Tibial nerve (tissue), 4 donors: ENCODE measurements around the gene SPAG9. TPM values are rescaled to one million over a fixed set of nuclear protein-coding genes. Genes with fewer than 3 reads are reported as not detected.

Experiments used
- DNase-seq, 2 donors: peaks; one replicate each; pipeline ENCODE4 v3.0.0-alpha.2; 2019; ENCODE audit warnings: low spot score in 2 of 2
- H3K27ac ChIP-seq, 4 donors: fragments of 200-600 bp; sonication (generic) in 3 of 4; one replicate each; pipeline ENCODE4 v1.5.1; 2017 to 2019; ENCODE audit warnings: mild to moderate bottlenecking in 1 of 4
- H3K27me3 ChIP-seq, 2 donors: fragments of 200-600 bp; sonication (generic) in 1 of 2; one replicate each; pipeline versions ENCODE4 v1.5.1 to v1.6.0; 2017 to 2019
- H3K36me3 ChIP-seq, 3 donors: fragments of 200-600 bp; sonication (generic); one replicate each; pipeline ENCODE4 v1.5.1; 2018 to 2019
- H3K4me1 ChIP-seq, 4 donors: fragments of 200-600 bp; sonication (generic) in 3 of 4; one replicate each; pipeline ENCODE4 v1.5.1; 2017 to 2019
- H3K4me3 ChIP-seq, 4 donors: fragments of 200-600 bp; sonication (generic) in 3 of 4; one replicate each; pipeline ENCODE4 v1.5.1; 2017 to 2019; ENCODE audit warnings: mild to moderate bottlenecking in 1 of 4, moderate library complexity in 1 of 4
- H3K9me3 ChIP-seq, 4 donors: fragments of 200-600 bp; sonication (generic) in 3 of 4; one replicate each; pipeline ENCODE4 v1.5.1; 2017 to 2019
- CTCF ChIP-seq, 5 experiments: fragments of 200-600 bp in 3 of 5; fragments of 450-650 bp in 2 of 5; sonication (generic) in 3 of 5; IDR thresholded peaks; one replicate each; pipeline ENCODE4 v1.5.1; 2016 to 2019; ENCODE audit warnings: antibody characterized with exemption in 5 of 5, mild to moderate bottlenecking in 3 of 5, moderate library complexity in 2 of 5
- EP300 ChIP-seq, 2 donors: sonication (generic); formaldehyde crosslinking; IDR thresholded peaks; one replicate each; pipeline ENCODE4 v1.6.1; 2017; ENCODE audit warnings: antibody characterized with exemption in 2 of 2, mild to moderate bottlenecking in 1 of 2
- POLR2A ChIP-seq, 2 donors: fragments of 450-650 bp; IDR thresholded peaks; one replicate each; pipeline ENCODE4 v1.6.1; 2017; ENCODE audit warnings: antibody characterized with exemption in 2 of 2, mild to moderate bottlenecking in 2 of 2, moderate library complexity in 2 of 2
- whole genome bisulfite sequencing, 2 donors: methylation state at CpG; one replicate each; pipeline ENCODE4 v1.1.5; 2018; 5-methylcytosine and 5-hydroxymethylcytosine counted together
- total RNA-seq, 4 donors: library from RNA; depleted of rRNA; stranded (reverse); fragments of >200 nt; gene quantifications; one replicate each; pipeline ENCODE4 v1.1.0, GENCODE V29; 2016

SPAG9 gene
- total RNA-seq, 4 donors from 2014 or later, result 145 to 199 (median 165) TPM

- Histone ChIP-seq H3K4me3 (no peak overlapping the region), H3K36me3 (no peaks in the 10 kb centered on the region)
- TF ChIP-seq POLR2A (IDR thresholded peaks at IDR 0.05) (no peak), CTCF (IDR thresholded peaks at IDR 0.05) (no peak), EP300 (IDR thresholded peaks at IDR 0.05) (no peak)
Measured at GRCh38 chr17:50925296-50925891, 195.3 kb downstream of the SPAG9 start.

GRCh38 chr17:50924800-50925199, 195.9 kb downstream of the SPAG9 start:
- Histone ChIP-seq H3K27me3 (no peaks in the 10 kb centered on the region), H3K4me3 (no peak overlapping the region)

More at GRCh38 chr17:50925296-50925891, 195.3 kb downstream of the SPAG9 start:
- H3K27me3 ChIP-seq, result no peaks in the 10 kb centered on the region
- DNase-seq, result no peak
- WGBS, 2 donors, result 76 to 84% methylated on average over 6 of the region's 6 CpGs
- no peaks in the 10 kb centered on the region for H3K9me3 ChIP-seq
- H3K27ac ChIP-seq, result no peak overlapping the region
- H3K4me1 ChIP-seq, result peaks cover 0 to 7% (median 2%) of the 10 kb centered on the region in 4 donors

GRCh38 chr17:50924300-50924699, 196.4 kb downstream of the SPAG9 start:
- TF ChIP-seq EP300 (IDR thresholded peaks at IDR 0.05) (no peak), CTCF (IDR thresholded peaks at IDR 0.05) (no peak), POLR2A (IDR thresholded peaks at IDR 0.05) (no peak)
- Histone ChIP-seq H3K9me3 (no peaks in the 10 kb centered on the region), H3K4me3 (no peak overlapping the region), H3K27ac (no peak overlapping the region), H3K36me3 (no peaks in the 10 kb centered on the region), H3K27me3 (no peaks in the 10 kb centered on the region), H3K4me1 (peaks cover 0 to 10% (median 6%) of the 10 kb centered on the region in 4 donors)
- no peak for DNase-seq
- WGBS, 2 donors, result 96 to 99% methylated on average over 4 of the region's 4 CpGs

More at GRCh38 chr17:50924800-50925199, 195.9 kb downstream of the SPAG9 start:
- H3K36me3 ChIP-seq, result no peaks in the 10 kb centered on the region
- no peak for DNase-seq
- WGBS, 2 donors, result 69 to 76% methylated on average over 3 of the region's 3 CpGs
- no peak for TF ChIP-seq POLR2A (IDR thresholded peaks at IDR 0.05)
- TF ChIP-seq CTCF (IDR thresholded peaks at IDR 0.05), result no peak
- no peak for TF ChIP-seq EP300 (IDR thresholded peaks at IDR 0.05)
- H3K4me1 ChIP-seq, result peaks cover 0 to 6% (median 2%) of the 10 kb centered on the region in 4 donors
- H3K27ac ChIP-seq, result no peak overlapping the region
- no peaks in the 10 kb centered on the region for H3K9me3 ChIP-seq

- H3K36me3 ChIP-seq, result no peaks in the 10 kb centered on the region
- TF ChIP-seq EP300 (IDR thresholded peaks at IDR 0.05), result no peak
- TF ChIP-seq POLR2A (IDR thresholded peaks at IDR 0.05), result no peak
- no peak for TF ChIP-seq CTCF (IDR thresholded peaks at IDR 0.05)
- H3K27me3 ChIP-seq, result no peaks in the 10 kb centered on the region
- no peak for DNase-seq
- WGBS, 2 donors, result 78 to 80% methylated on average over 2 of the region's 2 CpGs
- no peaks in the 10 kb centered on the region for H3K9me3 ChIP-seq
- no peak overlapping the region for H3K27ac ChIP-seq
- no peak overlapping the region for H3K4me3 ChIP-seq
- peaks cover 0 to 17% (median 13%) of the 10 kb centered on the region in 4 donors for H3K4me1 ChIP-seq
Measured at GRCh38 chr17:50923611-50924010, 197.1 kb downstream of the SPAG9 start.

- no peak for DNase-seq
- Histone ChIP-seq H3K9me3 (no peaks in the 10 kb centered on the region), H3K27me3 (no peaks in the 10 kb centered on the region), H3K4me1 (peaks cover 0 to 24% (median 18%) of the 10 kb centered on the region in 4 donors), H3K36me3 (no peaks in the 10 kb centered on the region), H3K4me3 (no peak overlapping the region), H3K27ac (no peak overlapping the region)
- 46 to 80% methylated on average over 6 of the region's 6 CpGs for WGBS, 2 donors
- TF ChIP-seq POLR2A (IDR thresholded peaks at IDR 0.05), result no peak
- TF ChIP-seq CTCF (IDR thresholded peaks at IDR 0.05), result no peak
- TF ChIP-seq EP300 (IDR thresholded peaks at IDR 0.05), result no peak
Measured at GRCh38 chr17:50922721-50923405, 197.8 kb downstream of the SPAG9 start.
